Measurements from ENCODE around the gene TMEM198. TPM values are rescaled to one million over a fixed set of nuclear protein-coding genes. Genes with fewer than 3 reads are reported as not detected.

Gene TMEM198
- total RNA-seq, 1 donor from 2014 or later: 1.5 TPM

- no peak for DNase-seq (ENCODE audit: extremely low spot score in 2 of 2)
- H3K9me3 ChIP-seq: no peaks in the 10 kb centered on the region
- H3K36me3 ChIP-seq: peaks cover 0 to 35% of the 10 kb centered on the region in 2 donors
- TF ChIP-seq POLR2A (IDR thresholded peaks at IDR 0.05) (no peak), CTCF (IDR thresholded peaks at IDR 0.05) (no peak), POLR2AphosphoS5 (IDR thresholded peaks at IDR 0.05; ENCODE audit: insufficient read depth in 1 of 2, low read depth in 1 of 2) (no peak)
- no peak overlapping the region for H3K27ac ChIP-seq
- H3K27me3 ChIP-seq: no peaks in the 10 kb centered on the region
- intact Hi-C loops (cut with DNase I): no loop called here
- H3K4me3 ChIP-seq: no peak overlapping the region
- peaks cover 26% of the 10 kb centered on the region for H3K4me1 ChIP-seq
Observed at GRCh38 chr2:219506153-219506801, 37.6 kb upstream of the TMEM198 start.

GRCh38 chr2:219506802-219507526 lies 36.9 kb upstream of the TMEM198 start:
- Histone ChIP-seq H3K27ac (no peak overlapping the region), H3K36me3 (peaks cover 0 to 35% of the 10 kb centered on the region in 2 donors)

GRCh38 chr2:219507581-219508443 lies 36.0 kb upstream of the TMEM198 start:
- H3K27ac ChIP-seq: no peak overlapping the region
- H3K4me3 ChIP-seq: no peak overlapping the region
- intact Hi-C loops (cut with DNase I): no loop called here
- no peak for DNase-seq (ENCODE audit: extremely low spot score in 2 of 2)
- H3K27me3 ChIP-seq: no peaks in the 10 kb centered on the region
- peaks cover 0 to 35% of the 10 kb centered on the region in 2 donors for H3K36me3 ChIP-seq
- H3K9me3 ChIP-seq: no peaks in the 10 kb centered on the region
- peaks cover 21% of the 10 kb centered on the region for H3K4me1 ChIP-seq
- TF ChIP-seq CTCF (IDR thresholded peaks at IDR 0.05) (no peak), POLR2AphosphoS5 (IDR thresholded peaks at IDR 0.05; ENCODE audit: insufficient read depth in 1 of 2, low read depth in 1 of 2) (no peak), POLR2A (IDR thresholded peaks at IDR 0.05) (no peak)

More at GRCh38 chr2:219506802-219507526, 36.9 kb upstream of the TMEM198 start:
- no peak for DNase-seq (ENCODE audit: extremely low spot score in 2 of 2)
- Histone ChIP-seq H3K4me1 (peaks cover 21% of the 10 kb centered on the region), H3K9me3 (no peaks in the 10 kb centered on the region), H3K4me3 (no peak overlapping the region), H3K27me3 (no peaks in the 10 kb centered on the region)
- no peak for TF ChIP-seq CTCF (IDR thresholded peaks at IDR 0.05)
- no peak for TF ChIP-seq POLR2AphosphoS5 (IDR thresholded peaks at IDR 0.05; ENCODE audit: insufficient read depth in 1 of 2, low read depth in 1 of 2)
- no peak for TF ChIP-seq POLR2A (IDR thresholded peaks at IDR 0.05)
- intact Hi-C loops (cut with DNase I): no loop called here

GRCh38 chr2:219508444-219508734 lies 35.4 kb upstream of the TMEM198 start:
- DNase-seq (ENCODE audit: extremely low spot score in 2 of 2): no peak
- Histone ChIP-seq H3K36me3 (peaks cover 0 to 32% of the 10 kb centered on the region in 2 donors), H3K9me3 (no peaks in the 10 kb centered on the region), H3K4me3 (no peak overlapping the region), H3K27ac (no peak overlapping the region), H3K4me1 (peaks cover 21% of the 10 kb centered on the region), H3K27me3 (no peaks in the 10 kb centered on the region)
- TF ChIP-seq POLR2A (IDR thresholded peaks at IDR 0.05): no peak
- no peak for TF ChIP-seq CTCF (IDR thresholded peaks at IDR 0.05)
- no peak for TF ChIP-seq POLR2AphosphoS5 (IDR thresholded peaks at IDR 0.05; ENCODE audit: insufficient read depth in 1 of 2, low read depth in 1 of 2)
- intact Hi-C loops (cut with DNase I): no loop called here

Data from vagina (tissue), 2 donors.